ENCODE measurements around the gene CARD11. TPM values are rescaled to one million over a fixed set of nuclear protein-coding genes. Genes with fewer than 3 reads are reported as not detected.
A peak's percentile ranks its signal among the peaks of the same experiment; 100 is the strongest.

Gene CARD11
- total and polyA plus RNA-seq, 2 donors (not counting 1 experiment from before 2014, with no cell fraction given), result 129 to 135 TPM

- CTCF ChIA-PET, result interaction anchor here (0.9 to 2.7 kb wide), 9 partner anchors 10 to 128 kb away, joined by 3 to 22 read pairs (median 5); no protein-coding TSS in a partner anchor
Measured at GRCh38 chr7:3092468-3092867, 48.8 kb upstream of the CARD11 start.

More at GRCh38 chr7:3092468-3092867, 48.8 kb upstream of the CARD11 start:
- Histone ChIP-seq H3K27me3 (replicated peaks in 1 of 4; ENCODE audit: control extremely low read depth in 1 of 4, control insufficient read depth in 3 of 4, insufficient read depth in 4 of 4, low read length in 3 of 4) (no peaks in the 10 kb centered on the region), H4K20me1 (ENCODE audit: control insufficient read depth, insufficient read depth, low read length, poor library complexity, severe bottlenecking) (no peaks in the 10 kb centered on the region), H2AFZ (ENCODE audit: insufficient read depth, low read depth, low read length, poor library complexity, severe bottlenecking) (peak overlapping the region; percentile 39), H3K4me3 (ENCODE audit: control extremely low read depth in 1 of 5, extremely low read depth in 1 of 5, insufficient read depth in 1 of 5, low read depth in 2 of 5, low read length in 4 of 5) (peak overlapping the region in 1 of 5 experiments; percentile 20), H3K79me2 (ENCODE audit: control insufficient read depth, insufficient read depth, low read length) (no peaks in the 10 kb centered on the region), H3K4me1 (ENCODE audit: control insufficient read depth in 2 of 2, insufficient read depth in 2 of 2, low read length in 2 of 2) (peaks cover 37 to 50% of the 10 kb centered on the region in 2 donors), H3K4me2 (replicated peaks; ENCODE audit: low read depth, low read length, poor library complexity, severe bottlenecking) (peak overlapping the region; percentile 66), H3K27ac (ENCODE audit: low read length in 2 of 2) (peak overlapping the region; percentile 54 to 76), H3K9me3 (ENCODE audit: control extremely low read depth in 1 of 3, control insufficient read depth in 2 of 3, insufficient read depth in 1 of 3, low read length in 2 of 3) (peaks cover 0 to 13% (median 0%) of the 10 kb centered on the region in 3 donors), H3K9ac (ENCODE audit: low read length) (no peak overlapping the region), H3K36me3 (replicated peaks in 1 of 2; ENCODE audit: control extremely low read depth in 1 of 2, control insufficient read depth in 1 of 2, extremely low read depth in 1 of 2, insufficient read depth in 2 of 2, low read length in 1 of 2) (no peaks in the 10 kb centered on the region)
- ATAC-seq (ENCODE audit: low read depth) (peak; percentile 86), DNase-seq (peak; percentile 83)
- H3K9me3 Mint-ChIP-seq (ENCODE audit: insufficient read depth), result no peaks in the 10 kb centered on the region
- H3K4me3 Mint-ChIP-seq, result peak overlapping the region; percentile 38
- no peaks in the 10 kb centered on the region for H3K27me3 Mint-ChIP-seq
- peak overlapping the region; percentile 85 for H3K27ac Mint-ChIP-seq
- POLR2A ChIA-PET, result interaction anchor here (0.6 to 1.2 kb wide), 6 partner anchors 9 to 1622 kb away, joined by 3 to 8 read pairs (median 4); partner anchors contain the start of gene CARD11
- TF ChIP-seq EZH2 (IDR thresholded peaks at IDR 0.05; ENCODE audit: borderline replicate concordance, insufficient read depth, low read depth, low read length, poor library complexity, severe bottlenecking) (no peak), CTCF (IDR thresholded peaks at IDR 0.05) (no peak)
- peaks cover 45% of the 10 kb centered on the region for H3K4me1 Mint-ChIP-seq
- intact Hi-C loops (cut with micrococcal nuclease), result loop anchor here (1.0 to 10.0 kb wide), 4 partner anchors 25 to 114 kb away; partner anchors contain the start of gene CARD11
- 0% methylated on average over 2 of the region's 6 CpGs for WGBS (ENCODE audit: insufficient coverage)
